GM12878 (cell line): ENCODE measurements around the gene SNX11. TPM values are rescaled to one million over a fixed set of nuclear protein-coding genes. Genes with fewer than 3 reads are reported as not detected.

Source experiments
- ATAC-seq: fragments of 200-7000 bp; cut with Tn5 transposase; 3 replicates; pipeline ENCODE4 v1.9.1; 2020; ENCODE audit warnings: mild to moderate bottlenecking, moderate library complexity
- Bru-seq: library from RNA; stranded (reverse); fragments of 400-500 nt; gene quantifications from one replicate; lab custom pipeline; 2021; lab: Mats Ljungman, UMichigan
- BruChase-seq, 2 experiments: library from RNA; stranded (reverse); fragments of 400-500 nt; gene quantifications; one replicate each; lab custom pipeline; 2021; lab: Mats Ljungman, UMichigan
- BruUV-seq: library from RNA; stranded (reverse); fragments of 400-500 nt; replicated peaks from 2 replicates; lab custom pipeline; 2021; lab: Mats Ljungman, UMichigan
- CTCF ChIA-PET: fragments of 300-600 bp; sonication (Branson Sonifier 250); formaldehyde crosslinking; extraction: SDS; loops from one replicate; lab custom pipeline; 2021; ENCODE audit warnings: inconsistent platforms; lab: Yijun Ruan, JAX
- POLR2A ChIA-PET: fragments of 350-600 bp; formaldehyde crosslinking; extraction: SDS; loops from one replicate; lab custom pipeline; 2021; ENCODE audit warnings: inconsistent platforms; lab: Charles Lee
- RAD21 ChIA-PET: fragments of 300-600 bp; sonication (Branson Sonifier 250); formaldehyde crosslinking; loops from one replicate; lab custom pipeline; 2023; ENCODE audit warnings: antibody characterized with exemption; ENCODE audit not compliant: unreplicated experiment; lab: Charles Lee
- SMC1A ChIA-PET: fragments of 300-600 bp; sonication (Branson Sonifier 250); formaldehyde crosslinking; loops from one replicate; lab custom pipeline; 2023; ENCODE audit not compliant: unreplicated experiment, uncharacterized antibody; lab: Charles Lee
- DNase-seq: peaks from one replicate; pipeline ENCODE4 v3.0.0-alpha.2; 2011; ENCODE audit warnings: low read depth, low spot score
- FAIRE-seq: peaks from 3 replicates; lab custom pipeline; 2011; peaks lifted over from hg19 to GRCh38; lab: Jason Lieb, UNC
- H2AFZ ChIP-seq: 2 replicates; pipeline ENCODE4 v1.6.0; 2011; ENCODE audit warnings: low read depth, low read length, control low read depth; ENCODE audit not compliant: control insufficient read depth
- H3K27ac ChIP-seq: 2 replicates; pipeline ENCODE4 v1.5.1; 2011; ENCODE audit warnings: control low read depth; ENCODE audit not compliant: control insufficient read depth, insufficient read depth
- H3K27me3 ChIP-seq, 2 experiments: replicated peaks in 1 of 2; 2 replicates each; pipeline versions ENCODE4 v1.6.0 to v1.6.1; 2011; ENCODE audit warnings: low read length in 1 of 2; ENCODE audit not compliant: control insufficient read depth in 2 of 2, insufficient read depth in 2 of 2
- H3K36me3 ChIP-seq, 2 experiments: 2 replicates each; pipeline ENCODE4 v1.5.1; 2011; ENCODE audit warnings: low read length in 1 of 2; ENCODE audit not compliant: control insufficient read depth in 2 of 2, insufficient read depth in 2 of 2
- H3K4me1 ChIP-seq: 2 replicates; pipeline ENCODE4 v1.6.1; 2011; ENCODE audit warnings: mild to moderate bottlenecking, low read length, moderate library complexity, mixed read lengths; ENCODE audit not compliant: control insufficient read depth, insufficient read depth
- H3K4me2 ChIP-seq: 2 replicates; pipeline ENCODE4 v1.6.0; 2011; ENCODE audit warnings: control low read depth; ENCODE audit not compliant: control insufficient read depth, insufficient read depth
- H3K4me3 ChIP-seq: fragments of 200-600 bp; sonication (generic); 2 replicates; pipeline ENCODE4 v1.5.1; 2016
- H3K79me2 ChIP-seq: 2 replicates; pipeline ENCODE4 v1.6.0; 2011; ENCODE audit warnings: low read length; ENCODE audit not compliant: control insufficient read depth, insufficient read depth
- H3K9ac ChIP-seq: 2 replicates; pipeline ENCODE4 v1.8.0; 2011; ENCODE audit warnings: low read length, control low read depth, mixed read lengths; ENCODE audit not compliant: control insufficient read depth, insufficient read depth
- H3K9me3 ChIP-seq: replicated peaks from 3 replicates; pipeline ENCODE4 v1.5.1; 2011; ENCODE audit warnings: mild to moderate bottlenecking, low read length; ENCODE audit not compliant: control insufficient read depth, insufficient read depth
- H4K20me1 ChIP-seq: 2 replicates; pipeline ENCODE4 v1.6.0; 2011; ENCODE audit not compliant: control insufficient read depth, insufficient read depth
- BACH1 ChIP-seq: fragments of 450-650 bp; IDR thresholded peaks from 2 replicates; pipeline ENCODE4 v1.6.1; 2017; ENCODE audit warnings: mild to moderate bottlenecking, borderline replicate concordance
- BRCA1 ChIP-seq: IDR thresholded peaks from 2 replicates; pipeline ENCODE4 v1.6.1; 2011; ENCODE audit warnings: low read depth, low read length, improper control_type of control experiment
- E4F1 ChIP-seq: fragments of 450-650 bp; IDR thresholded peaks from 2 replicates; pipeline ENCODE4 v1.6.1; 2018; ENCODE audit warnings: borderline replicate concordance, mild to moderate bottlenecking; ENCODE audit not compliant: partially characterized antibody
- HDAC6 ChIP-seq: fragments of 200-600 bp; sonication (generic); IDR thresholded peaks from one replicate; pipeline ENCODE4 v1.8.0; 2017; ENCODE audit warnings: antibody characterized with exemption; ENCODE audit not compliant: unreplicated experiment
- MXI1 ChIP-seq: fragments of 150-350 bp; IDR thresholded peaks from 2 replicates; pipeline ENCODE4 v1.6.1; 2011; ENCODE audit warnings: low read depth, mild to moderate bottlenecking, inconsistent platforms, low read length, improper control_type of control experiment
- NR2F1 ChIP-seq: fragments of 450-650 bp; conservative IDR thresholded peaks from 2 replicates; pipeline ENCODE4 v1.6.1; 2017; ENCODE audit warnings: mild to moderate bottlenecking
- PBX3 ChIP-seq: IDR thresholded peaks from 2 replicates; pipeline ENCODE4 v1.6.1; 2011; ENCODE audit warnings: mild to moderate bottlenecking, low read depth, low read length, moderate library complexity; ENCODE audit not compliant: insufficient replicate concordance
- POU2F2 ChIP-seq: IDR thresholded peaks from 3 replicates; pipeline ENCODE4 v1.6.1; 2011; ENCODE audit warnings: low read depth, mild to moderate bottlenecking, low read length, borderline replicate concordance
- RFX5 ChIP-seq: IDR thresholded peaks from 2 replicates; pipeline ENCODE4 v1.6.1; 2011; ENCODE audit warnings: low read depth, low read length, improper control_type of control experiment
- RUNX3 ChIP-seq: IDR thresholded peaks from 2 replicates; pipeline ENCODE4 v1.6.1; 2012; ENCODE audit warnings: low read length, inconsistent platforms
- SMARCA5 ChIP-seq: fragments of 450-650 bp; IDR thresholded peaks from 2 replicates; pipeline ENCODE4 v1.6.1; 2017; ENCODE audit warnings: mild to moderate bottlenecking
- STAT3 ChIP-seq: IDR thresholded peaks from 2 replicates; pipeline ENCODE4 v1.6.1; 2011; ENCODE audit warnings: low read depth, low read length, improper control_type of control experiment
- WGBS: methylation state at CpG from one replicate; pipeline ENCODE4 v1.1.6; 2016; ENCODE audit warnings: low lambda C conversion rate; ENCODE audit not compliant: insufficient replicate concordance, insufficient coverage; ENCODE audit errors: missing lambda C conversion rate; 5-methylcytosine and 5-hydroxymethylcytosine counted together
- in situ Hi-C: fragments of 300-500 bp; cut with MboI; formaldehyde crosslinking; loops from 9 replicates; pipeline ENCODE4 v1.14.3; 2018; ENCODE audit warnings: mixed read lengths
- intact Hi-C: fragments of 100-400 bp; cut with micrococcal nuclease; formaldehyde crosslinking; loops from one replicate; pipeline ENCODE4 v1.14.2; 2022; ENCODE audit not compliant: unreplicated experiment
- long read RNA-seq, 2 experiments: library from polyadenylated mRNA; unstranded; transcript quantifications; one replicate each; pipeline ENCODE4 v2.0.0, GENCODE V29; 2019 to 2020
- polyA minus RNA-seq, 3 experiments: library from RNA; depleted of rRNA, polyadenylated mRNA; stranded (reverse); fragments of >200 nt; gene quantifications; 2 replicates each; pipeline ENCODE4 v1.2.3, GENCODE V29; 2011
- polyA plus RNA-seq, 11 experiments: library from polyadenylated mRNA; depleted of rRNA in 4 of 11; unstranded in 6 of 11; stranded (reverse) in 5 of 11; fragments of >200 nt; fragmentation: Nextera tagmentation in 4 of 11; fragmentation: Illumina TruSeq in 1 of 11; extraction: Ambion mirVana in 4 of 11; extraction: Trizol in 1 of 11; gene quantifications; 1 replicate in 1 of 11; 2 replicates in 10 of 11; pipeline versions ENCODE4 v1.2.1 to v1.2.3, GENCODE V29; 2011 to 2016; ENCODE audit warnings: inconsistent platforms in 2 of 11, missing spikeins in 2 of 11, low read depth in 1 of 11
- total RNA-seq, 4 experiments: library from RNA; depleted of rRNA in 3 of 4; stranded (reverse); fragments of >200 nt in 3 of 4; fragmentation: Illumina TruSeq in 1 of 4; extraction: Trizol in 1 of 4; gene quantifications; 2 replicates each; pipeline versions ENCODE4 v1.2.1 to v1.2.3, GENCODE V29; 2013 to 2021

SNX11 gene
- 99.3 and 112 TPM in 2 replicates for total RNA-seq (2013; cell fraction: nucleolus; rRNA removed)
- total RNA-seq (2014; rRNA removed) (63.7 and 69.0 TPM in 2 replicates), total RNA-seq (2014; rRNA removed; fragmentation: Illumina TruSeq; extraction: Trizol) (62.3 and 63.1 TPM in 2 replicates), total RNA-seq (2021) (60.8 and 63.4 TPM in 2 replicates), polyA plus RNA-seq (2011; rRNA removed) (116 and 127 TPM in 2 replicates), polyA plus RNA-seq (2014; fragmentation: Illumina TruSeq; extraction: Trizol) (66.0 and 77.8 TPM in 2 replicates), polyA plus RNA-seq (2014; fragmentation: Nextera tagmentation; extraction: Ambion mirVana) (10 to 100 TPM; 61.3 to 75.6 TPM), polyA plus RNA-seq (2014; rRNA removed) (60.9 and 64.2 TPM in 2 replicates), polyA plus RNA-seq (2016; fragmentation: Nextera tagmentation; extraction: Ambion mirVana) (10 to 100 TPM; 34.2 to 39.9 TPM), polyA minus RNA-seq (2011; rRNA and poly(A)+ RNA removed) (92.8 and 107 TPM in 2 replicates), Bru-seq, nascent RNA (percentile 90 among the genes with signal in this experiment), BruChase-seq, experiment 1, labeled RNA remaining after a 6-hour chase (percentile 96 among the genes with signal in this experiment), BruChase-seq, experiment 2, labeled RNA remaining after a 2-hour chase (percentile 95 among the genes with signal in this experiment)
- 61.3 TPM for polyA plus RNA-seq (2011; ENCODE audit: low read depth)
- 107 and 138 TPM in 2 replicates for polyA plus RNA-seq (2011; cell fraction: cytosol; rRNA removed)
- 75.2 and 94.2 TPM in 2 replicates for polyA plus RNA-seq (2011; cell fraction: nucleus; rRNA removed)
- polyA plus RNA-seq (2012): 52.4 and 59.0 TPM in 2 replicates
- polyA minus RNA-seq (2011; cell fraction: cytosol; rRNA and poly(A)+ RNA removed): 31.8 and 40.1 TPM in 2 replicates
- polyA minus RNA-seq (2011; cell fraction: nucleus; rRNA and poly(A)+ RNA removed): 31.7 and 39.3 TPM in 2 replicates
- long read RNA-seq, experiment 1, transcript SNX11-201 (7 exons, 2,315 nt): major isoform, 15 of 58 reads
- long read RNA-seq, experiment 1, partial matches to known transcripts: 34 of 58 reads
- long read RNA-seq, experiment 1, other reads (novel, unspliced or antisense): 7 of 58 reads
- long read RNA-seq, experiment 2, transcript SNX11-210 (7 exons, 1,282 nt): minor isoform, 5 of 234 reads
- long read RNA-seq, experiment 2, transcript SNX11-201 (7 exons, 2,315 nt): major isoform, 42 of 234 reads
- long read RNA-seq, experiment 2, partial matches to known transcripts: 157 of 234 reads
- long read RNA-seq, experiment 2, other reads (novel, unspliced or antisense): 22 of 234 reads

- peak; percentile 54 for FAIRE-seq
- H3K9me3 ChIP-seq: peaks cover 3% of the 10 kb centered on the region; the same call in 2 of the 3 replicates
- ATAC-seq: peak; percentile 88
- in situ Hi-C loops: no loop called here
- TSS peak; percentile 91 for BruUV-seq
- intact Hi-C loops: no loop called here
- RAD21 ChIA-PET: interaction anchor here (0.9 to 3.2 kb wide), 15 partner anchors 12 to 264 kb away, joined by 3 to 16 read pairs (median 4); partner anchors contain the start of gene CDK5RAP3
- peak within 1 kb of the TSS; percentile 68 for H3K9ac ChIP-seq
- no peak for DNase-seq
- peak within 1 kb of the TSS; percentile 82 for H3K4me2 ChIP-seq
- H3K27me3 ChIP-seq: no peaks in the 10 kb centered on the region
- peak within 1 kb of the TSS; percentile 97 for H3K4me3 ChIP-seq
- H4K20me1 ChIP-seq: no peaks in the 10 kb centered on the region
- no peaks in the 10 kb centered on the region for H3K36me3 ChIP-seq
- CTCF ChIA-PET: interaction anchor here (0.8 to 33.4 kb wide), 21 partner anchors 8 to 244 kb away, joined by 3 to 525 read pairs (median 4); partner anchors contain the start of genes CBX1 and NFE2L1
- peaks cover 44% of the 10 kb centered on the region for H3K79me2 ChIP-seq
- H2AFZ ChIP-seq: peak within 1 kb of the TSS; percentile 42
- H3K27ac ChIP-seq: peak within 1 kb of the TSS; percentile 80
- SMC1A ChIA-PET: interaction anchor here (0.7 to 7.5 kb wide), 11 partner anchors 10 to 228 kb away, joined by 3 to 54 read pairs (median 4); no protein-coding TSS in a partner anchor
- 1% methylated on average over 64 of the region's 64 CpGs for WGBS
- POLR2A ChIA-PET: interaction anchor here (0.5 to 4.4 kb wide), 12 partner anchors 9 to 409 kb away, joined by 3 to 23 read pairs (median 6); partner anchors contain the start of genes CDK5RAP3 and NFE2L1
- peaks cover 7% of the 10 kb centered on the region for H3K4me1 ChIP-seq
- TF ChIP-seq BACH1: peak; percentile 44
- peak; percentile 79 for TF ChIP-seq PBX3
- TF ChIP-seq POU2F2: peak; percentile 18; the same call in 1 of the 3 replicates
- TF ChIP-seq BRCA1: no peak
- 0 out of 2 replicates have a peak, but pooled peaks have one; percentile 13 for TF ChIP-seq RUNX3
- no peak for TF ChIP-seq STAT3
- TF ChIP-seq MXI1: peak; percentile 52; the same call in 1 of the 2 replicates
- no peak for TF ChIP-seq HDAC6
- peak; percentile 66; the same call in 1 of the 2 replicates for TF ChIP-seq RFX5
- TF ChIP-seq NR2F1: peak; percentile 12; the same call in 1 of the 2 replicates
- peak; percentile 37 for TF ChIP-seq E4F1
- TF ChIP-seq SMARCA5: peak; percentile 31; the same call in 1 of the 2 replicates
Measured at GRCh38 chr17:48107137-48108055, at the start of gene SNX11. Gene SNX11 (plus strand): TSS chr17:48107766. CDS start chr17:48112044, 4,278 bp downstream.
